SK-N-SH treated with all-trans-retinoic acid at 6 μM for 48 hours (cell line): ENCODE results near the gene TNP2.

ENCODE experiments used
- ATAC-seq: fragments of 200-7000 bp; cut with Tn5 transposase; 3 replicates; pipeline ENCODE4 v1.9.1; 2020; ENCODE audit warnings: mild to moderate bottlenecking, moderate library complexity
- ARNTL ChIP-seq: fragments of 450-650 bp; formaldehyde crosslinking; IDR thresholded peaks from 2 replicates; pipeline ENCODE4 v1.5.0; 2020; ENCODE audit warnings: low read depth, mild to moderate bottlenecking, moderate library complexity, borderline replicate concordance
- BACH2 ChIP-seq: fragments of 250-450 bp; sonication (Bioruptor Pico); IDR thresholded peaks from 2 replicates; pipeline ENCODE4 v1.9.0; 2021; ENCODE audit warnings: mild to moderate bottlenecking, borderline replicate concordance
- CREB5 ChIP-seq: fragments of 250-450 bp; sonication (Bioruptor Pico); IDR thresholded peaks from 2 replicates; pipeline ENCODE4 v1.5.1; 2020; ENCODE audit warnings: low read depth, mild to moderate bottlenecking, moderate library complexity
- CSDC2 ChIP-seq: fragments of 250-450 bp; sonication (Bioruptor Pico); IDR thresholded peaks from 2 replicates; pipeline ENCODE4 v1.5.0; 2020; ENCODE audit warnings: mild to moderate bottlenecking, moderate library complexity
- CSRNP3 ChIP-seq: fragments of 250-450 bp; sonication (Bioruptor Pico); IDR thresholded peaks from 2 replicates; pipeline ENCODE4 v1.5.1; 2021; ENCODE audit warnings: mild to moderate bottlenecking, moderate library complexity
- ESRRG ChIP-seq: fragments of 250-450 bp; sonication (Bioruptor Pico); IDR thresholded peaks from 2 replicates; pipeline ENCODE4 v1.6.1; 2021; ENCODE audit warnings: mild to moderate bottlenecking
- GLIS3 ChIP-seq: fragments of 250-450 bp; sonication (Bioruptor Pico); IDR thresholded peaks from 2 replicates; pipeline ENCODE4 v1.5.0; 2020; ENCODE audit warnings: mild to moderate bottlenecking, moderate library complexity
- ISL1 ChIP-seq: fragments of 250-450 bp; sonication (Bioruptor Pico); IDR thresholded peaks from 2 replicates; pipeline ENCODE4 v2.1.2; 2022; ENCODE audit warnings: mild to moderate bottlenecking, moderate library complexity
- OSR1 ChIP-seq: fragments of 250-450 bp; sonication (Bioruptor Pico); IDR thresholded peaks from 2 replicates; pipeline ENCODE4 v1.8.0; 2022; ENCODE audit warnings: moderate library complexity, mild to moderate bottlenecking, inconsistent platforms
- PATZ1 ChIP-seq: fragments of 250-450 bp; sonication (Bioruptor Pico); IDR thresholded peaks from 2 replicates; pipeline ENCODE4 v1.8.0; 2020; ENCODE audit warnings: mild to moderate bottlenecking, moderate library complexity, borderline replicate concordance
- PPARA ChIP-seq: fragments of 250-450 bp; sonication (Bioruptor Pico); IDR thresholded peaks from 2 replicates; pipeline ENCODE4 v1.5.0; 2020; ENCODE audit warnings: mild to moderate bottlenecking, borderline replicate concordance
- RARB ChIP-seq: fragments of 250-450 bp; sonication (Bioruptor Pico); IDR thresholded peaks from 2 replicates; pipeline ENCODE4 v1.8.0; 2021; ENCODE audit warnings: mild to moderate bottlenecking, moderate library complexity
- SNAI2 ChIP-seq: fragments of 250-450 bp; sonication (Bioruptor Pico); IDR thresholded peaks from 2 replicates; pipeline ENCODE4 v1.5.0; 2020; ENCODE audit warnings: mild to moderate bottlenecking, moderate library complexity
- TCF4 ChIP-seq: fragments of 250-450 bp; sonication (Bioruptor Pico); IDR thresholded peaks from 2 replicates; pipeline ENCODE4 v1.8.0; 2021; ENCODE audit warnings: mild to moderate bottlenecking, moderate library complexity, borderline replicate concordance
- TSHZ2 ChIP-seq: fragments of 250-450 bp; sonication (Bioruptor Pico); IDR thresholded peaks from 2 replicates; pipeline ENCODE4 v1.5.0; 2020; ENCODE audit warnings: mild to moderate bottlenecking, moderate library complexity
- ZC3H10 ChIP-seq: fragments of 250-450 bp; sonication (Bioruptor Pico); IDR thresholded peaks from 2 replicates; pipeline ENCODE4 v1.5.1; 2021; ENCODE audit warnings: mild to moderate bottlenecking, moderate library complexity
- ZFP3 ChIP-seq: fragments of 250-450 bp; sonication (Bioruptor Pico); IDR thresholded peaks from 2 replicates; pipeline ENCODE4 v1.5.0; 2020; ENCODE audit warnings: mild to moderate bottlenecking, moderate library complexity
- ZFP30 ChIP-seq: fragments of 450-650 bp; formaldehyde crosslinking; IDR thresholded peaks from 2 replicates; pipeline ENCODE4 v1.5.0; 2022; ENCODE audit warnings: mild to moderate bottlenecking, moderate library complexity
- ZNF565 ChIP-seq: fragments of 450-650 bp; formaldehyde crosslinking; conservative IDR thresholded peaks from 2 replicates; pipeline ENCODE4 v1.5.0; 2020; ENCODE audit warnings: low read depth, mild to moderate bottlenecking, moderate library complexity
- ZNF70 ChIP-seq: fragments of 450-650 bp; formaldehyde crosslinking; IDR thresholded peaks from 2 replicates; pipeline ENCODE4 v1.5.0; 2020; ENCODE audit warnings: mild to moderate bottlenecking, moderate library complexity
- ZNF8 ChIP-seq: fragments of 450-650 bp; formaldehyde crosslinking; IDR thresholded peaks from 2 replicates; pipeline ENCODE4 v1.5.0; 2020; ENCODE audit warnings: mild to moderate bottlenecking, moderate library complexity

TNP2 gene

GRCh38 chr16:11274964-11275363 is 5.8 kb upstream of the TNP2 start:
- no peak for TF ChIP-seq ZNF70
- no peak for TF ChIP-seq ESRRG
- no peak for TF ChIP-seq CREB5 (CRISPR knock-in tag)
- no peak for TF ChIP-seq TSHZ2 (CRISPR knock-in tag)
- TF ChIP-seq GLIS3 (CRISPR knock-in tag), result no peak
- TF ChIP-seq PATZ1, result no peak
- TF ChIP-seq SNAI2 (CRISPR knock-in tag), result no peak
- TF ChIP-seq CSRNP3, result no peak
- no peak for ATAC-seq

GRCh38 chr16:11273721-11274324 is 4.7 kb upstream of the TNP2 start:
- ATAC-seq, result peak; percentile 21; the same call in 2 of the 3 replicates
- TF ChIP-seq ISL1 (CRISPR knock-in tag) (no peak), ZC3H10 (no peak), OSR1 (CRISPR knock-in tag) (no peak), TCF4 (CRISPR knock-in tag) (no peak), ARNTL (CRISPR knock-in tag) (no peak), ZNF565 (CRISPR knock-in tag) (no peak), ZFP3 (CRISPR knock-in tag) (no peak), GLIS3 (CRISPR knock-in tag) (no peak)

GRCh38 chr16:11272921-11273720 is 4.0 kb upstream of the TNP2 start, which contains the start of gene PRM3:
TSS of gene PRM3 (minus strand) at chr16:11273629. CDS start at chr16:11273595, 34 bp downstream.
- no peak for TF ChIP-seq PPARA
- TF ChIP-seq RARB (CRISPR knock-in tag), result no peak
- no peak for TF ChIP-seq ZNF565 (CRISPR knock-in tag)
- no peak for TF ChIP-seq TCF4 (CRISPR knock-in tag)
- TF ChIP-seq ZFP30 (CRISPR knock-in tag), result no peak
- TF ChIP-seq SNAI2 (CRISPR knock-in tag), result no peak
- TF ChIP-seq ZFP3 (CRISPR knock-in tag), result no peak
- no peak for TF ChIP-seq BACH2 (CRISPR knock-in tag)
- TF ChIP-seq ZNF8, result no peak
- TF ChIP-seq CSDC2 (CRISPR knock-in tag), result no peak
- no peak for TF ChIP-seq ZNF70
- no peak for TF ChIP-seq CREB5 (CRISPR knock-in tag)
- ATAC-seq, result no peak; the same call in 2 of the 3 replicates
